Erythroblast (primary cell): ENCODE measurements around the gene LRP1B.
A peak's percentile ranks its signal among the peaks of the same experiment; 100 is the strongest.

Source experiments
- DNase-seq, 2 experiments: peaks; one replicate each; lab custom pipeline; 2025; lab: John Stamatoyannopoulos, UW
- GATA1 ChIP-seq: IDR thresholded peaks from 2 replicates; pipeline ENCODE4 v1.6.1; 2011; ENCODE audit warnings: low read depth, mild to moderate bottlenecking, control low read depth, low read length, moderate library complexity
- POLR2A ChIP-seq: IDR thresholded peaks from 2 replicates; pipeline ENCODE4 v1.6.1; 2011; ENCODE audit warnings: mild to moderate bottlenecking, low read length

LRP1B gene

GRCh38 chr2:141933226-141933625 lies 197.6 kb downstream of the LRP1B start:
- TF ChIP-seq POLR2A = no peak
- no peak for TF ChIP-seq GATA1

GRCh38 chr2:141932261-141932660 lies 198.6 kb downstream of the LRP1B start:
- no peak for DNase-seq
- TF ChIP-seq GATA1 (no peak), POLR2A (no peak)

More at GRCh38 chr2:141933226-141933625, 197.6 kb downstream of the LRP1B start:
- no peak for DNase-seq

GRCh38 chr2:141931797-141932196 lies 199.0 kb downstream of the LRP1B start:
- DNase-seq = no peak
- TF ChIP-seq GATA1 = no peak
- no peak for TF ChIP-seq POLR2A

GRCh38 chr2:141930803-141931202 lies 200.0 kb downstream of the LRP1B start:
- TF ChIP-seq POLR2A = no peak
- TF ChIP-seq GATA1 = no peak
- no peak for DNase-seq

- TF ChIP-seq POLR2A (no peak), GATA1 (no peak)
- DNase-seq = no peak
Measured at GRCh38 chr2:141929331-141930252, 201.2 kb downstream of the LRP1B start.

DNA sequence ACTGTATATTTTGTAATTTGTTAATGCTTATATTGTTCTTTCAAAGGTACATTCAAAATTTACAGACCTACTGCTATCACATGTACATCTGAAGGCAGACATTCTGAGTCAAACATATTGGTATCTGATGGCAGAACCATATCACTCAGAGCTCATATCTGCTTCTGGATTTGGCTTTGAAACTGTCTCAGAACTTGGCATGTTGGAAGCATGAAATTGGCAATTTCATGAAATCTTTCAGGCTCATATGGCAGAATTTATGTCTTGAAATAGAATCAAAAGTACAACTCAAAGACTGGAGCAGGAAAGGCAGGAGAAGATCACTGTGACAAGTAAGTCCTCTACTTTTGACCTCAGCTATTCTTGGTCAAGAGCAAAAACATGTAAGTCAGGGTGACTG lies 202.3 kb downstream of the LRP1B start:
- DNase-seq = no peak

DNA sequence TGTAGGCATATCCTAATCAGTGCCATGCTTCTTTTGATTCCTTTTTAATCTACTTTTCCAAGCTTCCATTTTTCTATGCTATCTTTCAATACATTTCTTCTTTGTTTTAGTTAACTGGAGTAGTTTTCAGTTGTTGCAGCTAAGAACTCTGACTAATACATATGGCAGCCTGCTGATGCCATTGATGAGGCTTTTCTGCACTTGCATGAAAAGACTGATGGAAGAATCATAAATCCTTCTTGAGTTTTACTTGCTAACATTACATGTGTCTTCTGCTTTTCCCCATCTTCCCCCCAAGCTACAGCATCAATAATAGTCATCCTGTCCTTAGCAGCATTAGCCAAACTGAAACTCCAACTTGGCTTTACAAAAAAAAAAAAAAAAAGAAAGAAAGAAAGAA lies 203.3 kb downstream of the LRP1B start:
- no peak for TF ChIP-seq GATA1
- no peak for TF ChIP-seq POLR2A
- DNase-seq = no peak

More for the DNA sequence above, 202.3 kb downstream of the LRP1B start:
- TF ChIP-seq POLR2A (no peak), GATA1 (no peak)

DNA sequence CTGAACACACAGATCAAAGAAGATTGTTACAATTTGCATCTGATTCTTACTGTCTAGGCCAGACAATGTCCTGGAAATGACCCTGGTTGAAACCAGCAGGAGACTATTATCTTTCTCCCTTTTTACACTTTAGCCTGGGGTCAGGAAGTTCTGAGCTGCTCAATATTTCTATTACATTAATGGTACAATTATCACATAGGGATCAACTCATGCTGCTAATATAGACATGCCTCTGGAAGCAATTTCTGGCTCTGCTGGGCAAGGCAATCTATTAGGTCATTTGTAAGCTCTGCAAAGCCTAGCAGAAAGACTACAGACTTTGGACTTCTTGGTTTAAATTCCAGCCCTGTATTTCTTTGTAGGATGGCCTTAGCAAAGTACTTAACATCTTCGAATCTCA lies 205.3 kb downstream of the LRP1B start:
- no peak for TF ChIP-seq POLR2A
- no peak for TF ChIP-seq GATA1
- no peak for DNase-seq

GRCh38 chr2:141923657-141924056 lies 207.2 kb downstream of the LRP1B start:
- no peak for TF ChIP-seq POLR2A
- no peak for TF ChIP-seq GATA1

GRCh38 chr2:141911485-141912066 lies 219.2 kb downstream of the LRP1B start:
- TF ChIP-seq GATA1 (no peak), POLR2A (no peak)
- peak; percentile 9 to 51 for DNase-seq

More at GRCh38 chr2:141923657-141924056, 207.2 kb downstream of the LRP1B start:
- DNase-seq = no peak

GRCh38 chr2:141906678-141907077 lies 224.1 kb downstream of the LRP1B start:
- DNase-seq = no peak

GRCh38 chr2:141900826-141901225 lies 230.0 kb downstream of the LRP1B start:
- no peak for DNase-seq
- no peak for TF ChIP-seq GATA1

More at GRCh38 chr2:141906678-141907077, 224.1 kb downstream of the LRP1B start:
- TF ChIP-seq GATA1 (no peak), POLR2A (no peak)

DNA sequence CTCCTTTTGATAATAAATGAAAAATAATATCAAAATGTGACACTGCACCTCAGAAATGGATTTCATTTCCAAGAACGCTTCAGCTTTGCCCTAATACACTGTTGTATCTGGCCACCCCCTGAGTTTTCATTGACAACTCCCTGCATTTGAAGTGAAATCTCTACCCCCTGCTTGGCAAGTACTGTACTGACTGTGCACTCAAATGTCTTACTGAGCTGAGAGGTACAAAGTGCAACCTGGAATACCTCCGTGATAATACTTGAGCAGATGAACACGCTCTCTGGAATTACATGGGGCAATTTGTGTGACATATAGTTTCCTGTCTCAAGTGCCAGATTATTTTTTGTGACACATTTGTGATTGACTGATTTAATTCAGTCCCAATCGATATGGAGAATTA lies 231.1 kb downstream of the LRP1B start:
- DNase-seq = no peak
- TF ChIP-seq GATA1 = no peak
- no peak for TF ChIP-seq POLR2A

DNA sequence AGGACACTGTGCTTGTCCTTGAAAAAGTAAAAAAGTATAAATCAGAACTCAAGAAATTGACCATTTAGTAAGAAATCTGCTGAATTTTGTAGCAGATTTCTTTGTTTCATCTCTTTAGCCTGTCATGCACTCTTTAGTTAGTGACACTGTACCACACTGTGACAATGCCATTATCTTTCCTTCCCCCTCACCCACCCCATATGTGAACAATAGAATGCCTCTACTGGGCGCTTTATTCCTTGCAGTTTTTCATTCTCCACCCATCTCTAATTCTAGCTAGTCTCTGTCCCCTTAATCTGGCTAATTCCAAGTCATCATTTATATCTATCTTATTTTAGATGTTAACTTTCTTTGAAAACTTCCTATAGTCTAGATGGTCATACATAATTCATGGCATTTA lies 241.0 kb downstream of the LRP1B start:
- DNase-seq = no peak
- no peak for TF ChIP-seq POLR2A
- no peak for TF ChIP-seq GATA1
